Left lobe of liver (tissue), 2 donors: ENCODE data around the gene PPP2R5B. TPM values are rescaled to one million over a fixed set of nuclear protein-coding genes. Genes with fewer than 3 reads are reported as not detected.

Experiments
- ATAC-seq: fragments of 200-7000 bp; cut with Tn5 transposase; one replicate; pipeline ENCODE4 v1.9.1; 2020; ENCODE audit warnings: mild to moderate bottlenecking, moderate library complexity
- DNase-seq: peaks from one replicate; pipeline ENCODE4 v3.0.0-alpha.2; 2020; ENCODE audit warnings: low spot score
- total RNA-seq: library from RNA; stranded (reverse); gene quantifications from one replicate; pipeline ENCODE4 v1.2.1, GENCODE V29; 2021
- donor health status: DM: no; HTN: no; CAD: no; lungs with moderate emphysema.
- donor health status: DM: no; HTN: yes; CAD: no.

Gene PPP2R5B
- total RNA-seq, 1 donor from 2014 or later = 9.1 TPM

GRCh38 chr11:64925536-64926436, 1.3 kb downstream of the PPP2R5B start:
- DNase-seq (no peak), ATAC-seq (no peak)

- no peak for ATAC-seq
These were observed 2.2 kb downstream of the PPP2R5B start for GRCh38 chr11:64926689-64927088.

GRCh38 chr11:64928957-64929356, 4.5 kb downstream of the PPP2R5B start:
- DNase-seq = no peak
- ATAC-seq = no peak

More at GRCh38 chr11:64926689-64927088, 2.2 kb downstream of the PPP2R5B start:
- DNase-seq = no peak

GRCh38 chr11:64929625-64930024, 5.1 kb downstream of the PPP2R5B start:
- no peak for ATAC-seq
- DNase-seq = no peak

GRCh38 chr11:64930340-64930739, 5.9 kb downstream of the PPP2R5B start:
- ATAC-seq = no peak
- no peak for DNase-seq

GRCh38 chr11:64931290-64931689, 6.8 kb downstream of the PPP2R5B start:
- DNase-seq (no peak), ATAC-seq (no peak)

- DNase-seq = no peak
- ATAC-seq = no peak
These were observed 7.8 kb downstream of the PPP2R5B start for GRCh38 chr11:64932324-64932723.

GRCh38 chr11:64933213-64933934, 8.9 kb downstream of the PPP2R5B start:
- ATAC-seq (no peak), DNase-seq (no peak)

GRCh38 chr11:64933935-64934681, 9.6 kb downstream of the PPP2R5B start:
- ATAC-seq = no peak
- DNase-seq = no peak

- DNase-seq (no peak), ATAC-seq (no peak)
These were observed 10.3 kb downstream of the PPP2R5B start for GRCh38 chr11:64934682-64935358.

GRCh38 chr11:64935359-64936081, 11.0 kb downstream of the PPP2R5B start, which contains the start of gene GPHA2:
GPHA2 (minus strand) TSS chr11:64935893; CDS start chr11:64935460, 433 bp downstream.
- no peak for ATAC-seq
- no peak for DNase-seq

- DNase-seq = no peak
- no peak for ATAC-seq
These were observed 12.1 kb downstream of the PPP2R5B start for GRCh38 chr11:64936539-64936938.

GRCh38 chr11:64947208-64947814, 22.8 kb downstream of the PPP2R5B start:
- ATAC-seq (peak; percentile 47), DNase-seq (no peak)

GRCh38 chr11:64951529-64951928, 27.0 kb downstream of the PPP2R5B start:
- DNase-seq (no peak), ATAC-seq (no peak)

GRCh38 chr11:64954201-64954600, 29.7 kb downstream of the PPP2R5B start:
- ATAC-seq = no peak
- no peak for DNase-seq

- no peak for ATAC-seq
These were observed 35.0 kb downstream of the PPP2R5B start for GRCh38 chr11:64959498-64959897.

GRCh38 chr11:64960719-64961118, 36.2 kb downstream of the PPP2R5B start:
- ATAC-seq (no peak), DNase-seq (no peak)

More at GRCh38 chr11:64959498-64959897, 35.0 kb downstream of the PPP2R5B start:
- DNase-seq = no peak

GRCh38 chr11:64963072-64963631, 38.7 kb downstream of the PPP2R5B start:
- ATAC-seq (no peak), DNase-seq (no peak)

GRCh38 chr11:64967375-64967774, 42.9 kb downstream of the PPP2R5B start:
- DNase-seq (no peak), ATAC-seq (no peak)
